ENCODE measurements around the gene C16orf92. TPM values are rescaled to one million over a fixed set of nuclear protein-coding genes. Genes with fewer than 3 reads are reported as not detected.

Gene C16orf92
- total RNA-seq, 2 donors from 2014 or later, result not detected

GRCh38 chr16:30051518-30051917, 28.5 kb downstream of the C16orf92 start:
- H3K27ac Mint-ChIP-seq, result peak overlapping the region; percentile 47

GRCh38 chr16:30052671-30053372, 29.8 kb downstream of the C16orf92 start:
- no peaks in the 10 kb centered on the region for H3K4me1 ChIP-seq (ENCODE audit: control insufficient read depth, insufficient read depth, low read length)
- peak overlapping the region; percentile 72 for H3K4me3 Mint-ChIP-seq
- DNase-seq, result peak; percentile 96
- H3K9me3 Mint-ChIP-seq, result no peaks in the 10 kb centered on the region
- H3K27ac Mint-ChIP-seq, result no peak overlapping the region
- no peaks in the 10 kb centered on the region for H3K27me3 ChIP-seq (ENCODE audit: control insufficient read depth, insufficient read depth, low read length, poor library complexity, severe bottlenecking)
- no peak overlapping the region for H3K27ac ChIP-seq (ENCODE audit: low read depth, low read length)
- peaks cover 3% of the 10 kb centered on the region for H3K36me3 ChIP-seq (ENCODE audit: control insufficient read depth, insufficient read depth, low read length)
- H3K9me3 ChIP-seq (ENCODE audit: control insufficient read depth, low read length), result no peaks in the 10 kb centered on the region
- TF ChIP-seq, protein P1, sequence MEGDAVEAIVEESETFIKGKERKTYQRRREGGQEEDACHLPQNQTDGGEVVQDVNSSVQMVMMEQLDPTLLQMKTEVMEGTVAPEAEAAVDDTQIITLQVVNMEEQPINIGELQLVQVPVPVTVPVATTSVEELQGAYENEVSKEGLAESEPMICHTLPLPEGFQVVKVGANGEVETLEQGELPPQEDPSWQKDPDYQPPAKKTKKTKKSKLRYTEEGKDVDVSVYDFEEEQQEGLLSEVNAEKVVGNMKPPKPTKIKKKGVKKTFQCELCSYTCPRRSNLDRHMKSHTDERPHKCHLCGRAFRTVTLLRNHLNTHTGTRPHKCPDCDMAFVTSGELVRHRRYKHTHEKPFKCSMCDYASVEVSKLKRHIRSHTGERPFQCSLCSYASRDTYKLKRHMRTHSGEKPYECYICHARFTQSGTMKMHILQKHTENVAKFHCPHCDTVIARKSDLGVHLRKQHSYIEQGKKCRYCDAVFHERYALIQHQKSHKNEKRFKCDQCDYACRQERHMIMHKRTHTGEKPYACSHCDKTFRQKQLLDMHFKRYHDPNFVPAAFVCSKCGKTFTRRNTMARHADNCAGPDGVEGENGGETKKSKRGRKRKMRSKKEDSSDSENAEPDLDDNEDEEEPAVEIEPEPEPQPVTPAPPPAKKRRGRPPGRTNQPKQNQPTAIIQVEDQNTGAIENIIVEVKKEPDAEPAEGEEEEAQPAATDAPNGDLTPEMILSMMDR (conservative IDR thresholded peaks at IDR 0.05), result no peak
- H3K9ac ChIP-seq (ENCODE audit: extremely low read depth, low read length, poor library complexity, severe bottlenecking), result peak overlapping the region; percentile 50
- H3K4me1 Mint-ChIP-seq, result peaks cover 4% of the 10 kb centered on the region
- peak overlapping the region; percentile 85 for H3K4me3 ChIP-seq (ENCODE audit: low read length)
- H3K27me3 Mint-ChIP-seq (ENCODE audit: insufficient read depth), result peaks cover 10% of the 10 kb centered on the region
- WGBS, 2 experiments (ENCODE audit: insufficient coverage in 1 of 2, insufficient read length in 1 of 2), result 0 to 3% methylated on average over 2 to 47 of the region's 58 CpGs
- H3K36me3 Mint-ChIP-seq (ENCODE audit: low read depth), result no peaks in the 10 kb centered on the region

More at GRCh38 chr16:30051518-30051917, 28.5 kb downstream of the C16orf92 start:
- H3K4me3 ChIP-seq (ENCODE audit: low read length), result no peak overlapping the region
- DNase-seq, result peak; percentile 57
- H3K36me3 Mint-ChIP-seq (ENCODE audit: low read depth), result no peaks in the 10 kb centered on the region
- H3K27me3 ChIP-seq (ENCODE audit: control insufficient read depth, insufficient read depth, low read length, poor library complexity, severe bottlenecking), result no peaks in the 10 kb centered on the region
- H3K4me1 Mint-ChIP-seq, result peaks cover 4% of the 10 kb centered on the region
- no peaks in the 10 kb centered on the region for H3K9me3 ChIP-seq (ENCODE audit: control insufficient read depth, low read length)
- TF ChIP-seq, protein P1 (conservative IDR thresholded peaks at IDR 0.05), result no peak
- H3K4me3 Mint-ChIP-seq, result peak overlapping the region; percentile 72
- H3K27me3 Mint-ChIP-seq (ENCODE audit: insufficient read depth), result peaks cover 10% of the 10 kb centered on the region
- no peak overlapping the region for H3K9ac ChIP-seq (ENCODE audit: extremely low read depth, low read length, poor library complexity, severe bottlenecking)
- no peak overlapping the region for H3K27ac ChIP-seq (ENCODE audit: low read depth, low read length)
- WGBS, 2 experiments (ENCODE audit: insufficient coverage in 1 of 2, insufficient read length in 1 of 2), result 77 to 83% methylated on average over 3 of the region's 3 CpGs
- H3K4me1 ChIP-seq (ENCODE audit: control insufficient read depth, insufficient read depth, low read length), result no peaks in the 10 kb centered on the region
- H3K9me3 Mint-ChIP-seq, result no peaks in the 10 kb centered on the region
- H3K36me3 ChIP-seq (ENCODE audit: control insufficient read depth, insufficient read depth, low read length), result peaks cover 3% of the 10 kb centered on the region

DNA sequence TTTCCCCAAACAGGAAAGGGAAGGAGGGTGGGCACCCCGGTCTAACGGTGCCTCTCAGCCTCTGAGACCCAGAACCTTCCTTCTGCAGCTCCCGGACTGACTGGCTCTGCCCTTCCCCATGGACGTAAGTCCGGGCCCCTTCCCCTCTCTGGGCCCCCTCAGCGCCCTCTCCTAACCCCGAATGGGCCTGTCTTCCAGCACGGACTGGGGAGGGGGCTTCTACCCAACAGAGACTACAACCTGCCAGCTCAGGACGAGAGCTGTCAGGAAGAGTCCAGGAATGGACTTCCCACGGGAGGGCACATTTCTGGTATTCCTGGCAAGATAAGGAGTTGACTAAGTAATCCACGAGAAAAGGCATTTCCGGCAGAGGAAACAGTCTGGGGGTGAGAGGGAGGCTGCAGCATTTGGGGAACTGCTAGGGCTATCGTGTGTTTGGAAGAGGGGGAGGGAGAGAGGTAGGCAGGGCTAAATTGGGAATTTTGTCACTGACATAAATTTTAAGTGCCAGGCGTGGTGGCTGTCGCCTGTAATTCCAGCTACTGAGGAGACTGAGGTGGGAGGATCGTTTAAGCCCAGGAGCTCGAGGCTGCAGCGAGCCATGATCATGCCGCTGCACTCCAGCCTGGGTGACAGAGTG, 30.5 kb downstream of the C16orf92 start:
- Mint-ChIP-seq H3K4me1 (peaks cover 4% of the 10 kb centered on the region), H3K27ac (no peak overlapping the region), H3K4me3 (peak overlapping the region; percentile 72), H3K27me3 (ENCODE audit: insufficient read depth) (peaks cover 10% of the 10 kb centered on the region), H3K9me3 (no peaks in the 10 kb centered on the region), H3K36me3 (ENCODE audit: low read depth) (no peaks in the 10 kb centered on the region)
- H3K4me1 ChIP-seq (ENCODE audit: control insufficient read depth, insufficient read depth, low read length), result no peaks in the 10 kb centered on the region
- WGBS, 2 experiments (ENCODE audit: insufficient coverage in 1 of 2, insufficient read length in 1 of 2), result 21 to 22% methylated on average over 15 to 19 of the region's 19 CpGs
- H3K36me3 ChIP-seq (ENCODE audit: control insufficient read depth, insufficient read depth, low read length), result peaks cover 3% of the 10 kb centered on the region
- no peak overlapping the region for H3K27ac ChIP-seq (ENCODE audit: low read depth, low read length)
- no peaks in the 10 kb centered on the region for H3K27me3 ChIP-seq (ENCODE audit: control insufficient read depth, insufficient read depth, low read length, poor library complexity, severe bottlenecking)
- H3K9me3 ChIP-seq (ENCODE audit: control insufficient read depth, low read length), result no peaks in the 10 kb centered on the region
- peak overlapping the region; percentile 50 for H3K9ac ChIP-seq (ENCODE audit: extremely low read depth, low read length, poor library complexity, severe bottlenecking)
- TF ChIP-seq, protein P1 (conservative IDR thresholded peaks at IDR 0.05), result no peak
- peak overlapping the region; percentile 85 for H3K4me3 ChIP-seq (ENCODE audit: low read length)
- DNase-seq, result peak; percentile 61

Measured in endodermal cell (in vitro differentiated cells).